ENCODE data around the gene NBAS.

GRCh38 chr2:15447381-15447780 lies 113.8 kb downstream of the NBAS start:
- TF ChIP-seq POLR2AphosphoS5 (IDR thresholded peaks at IDR 0.05; ENCODE audit: insufficient read depth, low read depth, low read length) (no peak), CTCF (IDR thresholded peaks at IDR 0.05; ENCODE audit: extremely low read depth in 1 of 2, insufficient read depth in 1 of 2, low read depth in 1 of 2, low read length in 2 of 2) (no peak), GATA2 (IDR thresholded peaks at IDR 0.05; ENCODE audit: insufficient read depth, insufficient read length, low read depth, low read length) (no peak), EZH2 (IDR thresholded peaks at IDR 0.05; ENCODE audit: borderline replicate concordance, low read depth, low read length, severe bottlenecking) (no peak), JUN (IDR thresholded peaks at IDR 0.05; ENCODE audit: borderline replicate concordance, insufficient read depth, insufficient read length, low read depth) (no peak), MAX (IDR thresholded peaks at IDR 0.05; ENCODE audit: insufficient read depth, insufficient read length) (no peak), MYC (IDR thresholded peaks at IDR 0.05; ENCODE audit: low read depth, low read length) (no peak), POLR2A (IDR thresholded peaks at IDR 0.05; ENCODE audit: low read depth, low read length) (no peak), FOS (IDR thresholded peaks at IDR 0.05; ENCODE audit: borderline replicate concordance, insufficient read depth, low read length) (no peak)

Data from endothelial cell of umbilical vein (primary cell).